A204.1 (cell line): Measurements from ENCODE around the gene RAPGEF5.
"Not testable (repeated sequence)": the region's sequence is repeated elsewhere in the genome, so short reads cannot be mapped to it uniquely, and the experiment has no call there.

Experiments used
- FAIRE-seq: peaks from 2 replicates; lab custom pipeline; 2012; peaks lifted over from hg19 to GRCh38; lab: Jason Lieb, UNC

RAPGEF5 gene

GRCh38 chr7:22082553-22082885 lies 274.4 kb downstream of the RAPGEF5 start:
- FAIRE-seq: no peak

DNA sequence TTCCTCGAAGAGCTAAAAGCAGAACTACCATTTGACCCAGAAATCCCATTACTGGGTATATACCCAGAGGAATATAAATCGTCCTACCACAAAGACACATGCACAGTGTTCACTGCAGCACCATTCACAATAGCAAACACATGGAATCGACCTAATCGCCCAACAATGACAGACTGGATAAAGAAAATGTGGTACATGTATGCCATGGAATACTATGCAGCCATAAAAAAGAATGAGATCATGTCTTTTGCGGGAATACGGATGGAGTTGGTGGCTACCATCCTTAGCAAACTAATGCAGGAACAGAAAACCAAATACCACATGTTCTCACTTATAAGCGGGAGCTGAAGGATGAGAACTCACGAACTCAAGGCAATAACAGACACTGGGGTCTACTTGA lies 276.7 kb downstream of the RAPGEF5 start:
- not testable (repeated sequence) for FAIRE-seq

DNA sequence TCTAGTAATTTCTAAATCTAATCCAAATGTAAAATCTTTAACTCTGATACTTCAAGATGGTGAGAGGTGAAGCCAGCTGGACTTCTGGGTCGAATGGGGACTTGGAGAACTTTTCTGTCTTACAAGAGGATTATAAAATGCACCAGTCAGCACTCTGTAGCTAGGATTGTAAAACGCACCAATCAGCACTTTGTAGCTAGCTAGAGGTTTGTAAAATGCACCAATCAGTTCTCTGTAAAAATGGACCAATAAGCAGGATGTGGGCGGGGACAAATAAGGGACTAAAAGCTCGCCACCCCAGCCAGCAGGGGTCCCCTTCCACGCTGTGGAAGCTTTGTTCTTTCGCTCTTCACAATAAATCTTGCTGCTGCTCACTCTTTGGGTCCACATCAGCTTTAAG lies 278.1 kb downstream of the RAPGEF5 start:
- FAIRE-seq: not testable (repeated sequence)

GRCh38 chr7:22075561-22075960 lies 281.4 kb downstream of the RAPGEF5 start:
- no peak for FAIRE-seq

DNA sequence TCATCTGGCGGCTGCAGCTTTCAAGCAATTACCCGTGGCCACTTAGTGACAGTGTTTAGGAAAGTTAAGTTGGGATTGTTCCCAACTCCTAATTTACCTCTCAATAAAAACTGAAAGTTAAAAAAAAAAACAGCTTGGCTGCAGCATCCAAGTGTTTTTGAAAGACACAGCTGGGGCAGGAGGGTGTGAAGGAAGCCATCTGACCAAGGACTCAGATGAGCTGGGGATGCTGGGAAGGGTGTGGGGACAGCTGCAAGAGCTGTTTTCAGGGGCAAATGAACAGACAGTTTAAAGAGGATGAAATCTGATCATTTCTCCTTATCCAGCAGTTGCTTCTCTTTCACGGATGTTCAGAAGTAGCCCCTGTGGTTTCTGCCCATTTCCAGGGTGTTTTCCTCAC lies 282.1 kb downstream of the RAPGEF5 start:
- FAIRE-seq: no peak
